ENCODE results near the gene ACTG1. TPM values are rescaled to one million over a fixed set of nuclear protein-coding genes. Genes with fewer than 3 reads are reported as not detected.
A peak's percentile ranks its signal among the peaks of the same experiment; 100 is the strongest.

Gene ACTG1
- total RNA-seq (2021) (3,338 to 3,455 TPM (median 3,348 TPM) in 3 replicates), Bru-seq, nascent RNA (percentile 99 among the genes with signal in this experiment)
- long read RNA-seq, experiment 1, transcript ACTG1-206 (6 exons, 1,919 nt) = major isoform, 6,691 of 8,344 reads
- long read RNA-seq, experiment 1, transcript ACTG1-212 (4 exons, 1,698 nt) = minor isoform, 431 of 8,344 reads
- long read RNA-seq, experiment 1, transcript ACTG1-214 (7 exons, 1,720 nt) = minor isoform, 207 of 8,344 reads
- long read RNA-seq, experiment 1, transcript ACTG1-207 (3 exons, 1,678 nt) = minor isoform, 378 of 8,344 reads
- long read RNA-seq, experiment 1, partial matches to known transcripts = 142 of 8,344 reads
- long read RNA-seq, experiment 1, other reads (novel, unspliced or antisense) = 255 of 8,344 reads
- long read RNA-seq, experiment 2, transcript ACTG1-210 (5 exons, 2,256 nt) = minor isoform, 625 of 4,022 reads
- long read RNA-seq, experiment 2, transcript ACTG1-206 (6 exons, 1,919 nt) = major isoform, 1,695 of 4,022 reads
- long read RNA-seq, experiment 2, transcript ACTG1-212 (4 exons, 1,698 nt) = minor isoform, 148 of 4,022 reads
- long read RNA-seq, experiment 2, transcript ACTG1-207 (3 exons, 1,678 nt) = minor isoform, 297 of 4,022 reads
- long read RNA-seq, experiment 2, partial matches to known transcripts = 164 of 4,022 reads
- long read RNA-seq, experiment 2, other reads (novel, unspliced or antisense) = 1,082 of 4,022 reads
- long read RNA-seq, experiment 3, transcript ACTG1-206 (6 exons, 1,919 nt) = major isoform, 3,459 of 4,340 reads
- long read RNA-seq, experiment 3, transcript ACTG1-210 (5 exons, 2,256 nt) = minor isoform, 42 of 4,340 reads
- long read RNA-seq, experiment 3, transcript ACTG1-212 (4 exons, 1,698 nt) = minor isoform, 154 of 4,340 reads
- long read RNA-seq, experiment 3, transcript ACTG1-214 (7 exons, 1,720 nt) = minor isoform, 550 of 4,340 reads
- long read RNA-seq, experiment 3, partial matches to known transcripts = 67 of 4,340 reads
- long read RNA-seq, experiment 3, other reads (novel, unspliced or antisense) = 57 of 4,340 reads

GRCh38 chr17:81512562-81513371, at the start of gene ACTG1:
Gene ACTG1, minus strand, starts transcription at chr17:81512799. Its CDS starts 445 bp downstream, at chr17:81512354.
- peaks cover 38% of the 10 kb centered on the region for H3K36me3 Mint-ChIP-seq
- H3K4me1 Mint-ChIP-seq = peaks cover 41% of the 10 kb centered on the region
- DNase-seq (ENCODE audit: low spot score) (peak; percentile 88), ATAC-seq (peak; percentile 6)
- peaks cover 10% of the 10 kb centered on the region; the same call in 1 of the 2 replicates for H3K27me3 Mint-ChIP-seq (ENCODE audit: low read depth)
- CTCF ChIA-PET = interaction anchor here (0.6 to 3.6 kb wide), 6 partner anchors 11 to 258 kb away, joined by 3 to 27 read pairs (median 4); partner anchors contain the start of gene FAAP100
- peaks cover 2% of the 10 kb centered on the region; the same call in 1 of the 2 replicates for H3K9me3 Mint-ChIP-seq
- H3K27ac Mint-ChIP-seq = peak within 1 kb of the TSS; percentile 94
- POLR2A ChIA-PET = interaction anchor here (1.1 to 2.3 kb wide), 7 partner anchors 10 to 118 kb away, joined by 4 to 12 read pairs (median 7); partner anchors contain the start of genes BAHCC1 and FAAP100
- H3K4me3 Mint-ChIP-seq = peak within 1 kb of the TSS; percentile 99
- 0 out of 2 replicates have a peak, but pooled peaks have one; percentile 68 for TF ChIP-seq ZBTB21 (CRISPR knock-in tag; IDR thresholded peaks at IDR 0.05; ENCODE audit: borderline replicate concordance)
- no peak for TF ChIP-seq ATF1 (CRISPR knock-in tag; IDR thresholded peaks at IDR 0.05)
- TF ChIP-seq ZNF512 (CRISPR knock-in tag; IDR thresholded peaks at IDR 0.05; ENCODE audit: borderline replicate concordance) = no peak
- peak; percentile 85 for TF ChIP-seq USF2 (CRISPR knock-in tag; IDR thresholded peaks at IDR 0.05)
- TF ChIP-seq FOXP1 (CRISPR knock-in tag; IDR thresholded peaks at IDR 0.05; ENCODE audit: borderline replicate concordance) = 0 out of 2 replicates have a peak, but pooled peaks have one; percentile 4
- TF ChIP-seq ATF6 (CRISPR knock-in tag; IDR thresholded peaks at IDR 0.05) = no peak
- TF ChIP-seq ESRRA (CRISPR knock-in tag; IDR thresholded peaks at IDR 0.05; ENCODE audit: borderline replicate concordance) = 0 out of 2 replicates have a peak, but pooled peaks have one; percentile 42
- 0 out of 2 replicates have a peak, but pooled peaks have one; percentile 21 for TF ChIP-seq JUN (CRISPR knock-in tag; IDR thresholded peaks at IDR 0.05)
- TF ChIP-seq SMAD3 (CRISPR knock-in tag; IDR thresholded peaks at IDR 0.05; ENCODE audit: borderline replicate concordance) = peak; percentile 13; the same call in 1 of the 2 replicates
- peak; percentile 55 for TF ChIP-seq SP1 (CRISPR knock-in tag; conservative IDR thresholded peaks at IDR 0.05)
- TF ChIP-seq TP53 (CRISPR knock-in tag; IDR thresholded peaks at IDR 0.05) = peak; percentile 69; the same call in 1 of the 2 replicates
- 0 out of 2 replicates have a peak, but pooled peaks have one; percentile 16 for TF ChIP-seq MYBL2 (CRISPR knock-in tag; IDR thresholded peaks at IDR 0.05)
- TF ChIP-seq E2F5 (CRISPR knock-in tag; IDR thresholded peaks at IDR 0.05) = 0 out of 2 replicates have a peak, but pooled peaks have one; percentile 4
- 0 out of 2 replicates have a peak, but pooled peaks have one; percentile 35 for TF ChIP-seq KAT7 (CRISPR knock-in tag; IDR thresholded peaks at IDR 0.05; ENCODE audit: borderline replicate concordance)
- 0 out of 2 replicates have a peak, but pooled peaks have one; percentile 10 for TF ChIP-seq ZNF416 (CRISPR knock-in tag; IDR thresholded peaks at IDR 0.05)
- peak; percentile 72; the same call in 1 of the 2 replicates for TF ChIP-seq USF1 (CRISPR knock-in tag; IDR thresholded peaks at IDR 0.05)
- TF ChIP-seq ZNF423 (CRISPR knock-in tag; IDR thresholded peaks at IDR 0.05) = peak; percentile 18; the same call in 1 of the 2 replicates
- TF ChIP-seq NFE2L1 (CRISPR knock-in tag; IDR thresholded peaks at IDR 0.05) = no peak
- peak; percentile 16; the same call in 1 of the 2 replicates for TF ChIP-seq MAX (CRISPR knock-in tag; IDR thresholded peaks at IDR 0.05)
- TF ChIP-seq TEAD4 (CRISPR knock-in tag; IDR thresholded peaks at IDR 0.05) = 0 out of 2 replicates have a peak, but pooled peaks have one; percentile 30
- TF ChIP-seq NFATC4 (CRISPR knock-in tag; IDR thresholded peaks at IDR 0.05) = no peak; the same call in 1 of the 2 replicates
- no peak for TF ChIP-seq RORB (CRISPR knock-in tag; IDR thresholded peaks at IDR 0.05)
- no peak for TF ChIP-seq NR1H2 (CRISPR knock-in tag; IDR thresholded peaks at IDR 0.05)

Data from WTC11 (cell line).